C1 segment of cervical spinal cord (tissue), 14 donors: ENCODE results near the gene CD274.
"Not testable (repeated sequence)": the region's sequence is repeated elsewhere in the genome, so short reads cannot be mapped to it uniquely, and the experiment has no call there.

Source experiments
- DNase-seq, 14 donors: peaks; one replicate each; lab custom pipeline; 2025; lab: John Stamatoyannopoulos, UW

CD274 gene

DNA sequence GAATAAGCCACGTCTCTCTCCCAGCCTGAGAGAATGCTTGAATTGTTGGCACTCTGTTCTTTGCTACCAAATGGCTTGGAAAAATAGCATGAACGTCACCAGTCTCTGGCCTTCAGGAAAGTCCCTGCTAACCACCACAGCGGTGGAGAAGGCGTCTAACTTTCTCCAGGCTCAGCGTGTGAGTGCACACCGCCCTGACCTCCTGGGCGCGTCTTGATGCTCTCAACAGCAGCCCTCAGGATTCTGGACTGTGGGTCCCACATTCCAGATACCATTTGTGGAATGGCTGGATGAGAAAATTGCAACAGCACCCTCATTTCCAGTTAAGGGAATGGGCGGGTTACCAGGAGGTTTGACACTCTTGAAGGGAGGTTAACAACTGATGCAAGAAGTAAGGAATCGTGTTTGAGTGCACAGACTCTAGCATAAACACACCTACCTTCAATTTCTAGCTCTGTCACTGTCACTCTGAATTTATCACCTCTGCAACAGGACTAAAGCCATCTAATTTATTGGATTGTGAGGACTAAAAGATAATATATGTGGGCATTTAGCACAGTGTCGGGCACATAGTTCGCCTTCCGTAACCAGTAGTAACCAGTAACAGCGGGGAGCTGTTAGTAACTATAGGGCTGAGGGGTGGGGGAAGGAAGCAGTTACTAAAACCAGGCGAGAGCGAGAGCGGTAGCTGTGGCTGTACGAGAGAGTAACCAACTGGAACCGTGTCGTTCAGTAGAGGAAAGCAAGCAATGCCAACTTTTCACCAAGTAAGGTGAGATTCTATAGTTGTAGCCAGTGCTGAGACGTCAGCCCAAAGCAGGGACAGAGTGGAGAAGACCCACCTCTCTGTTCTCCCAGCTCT lies 11.8 kb upstream of the CD274 start:
- DNase-seq: peak in 2 of 14 donors; percentile 30 to 69

DNA sequence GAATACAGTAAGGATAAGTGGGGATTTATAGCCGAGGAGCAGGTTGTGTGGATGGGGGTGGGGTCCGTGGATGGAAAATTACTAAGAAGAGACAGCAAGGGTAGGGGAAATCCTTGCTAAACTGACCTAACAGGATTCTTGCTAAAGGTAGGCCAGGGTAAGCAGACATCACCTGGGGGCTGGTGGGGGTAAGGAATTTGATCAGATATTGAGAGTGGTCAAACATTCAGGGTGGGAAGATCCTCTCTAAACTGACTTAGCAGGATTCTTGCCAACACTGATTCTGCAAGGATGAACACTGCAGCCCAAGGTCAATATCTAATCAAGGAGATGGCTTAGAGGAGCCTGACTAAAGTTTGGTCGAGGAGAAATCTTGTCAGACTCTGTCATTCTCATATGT lies 9.9 kb upstream of the CD274 start:
- DNase-seq: no peak

DNA sequence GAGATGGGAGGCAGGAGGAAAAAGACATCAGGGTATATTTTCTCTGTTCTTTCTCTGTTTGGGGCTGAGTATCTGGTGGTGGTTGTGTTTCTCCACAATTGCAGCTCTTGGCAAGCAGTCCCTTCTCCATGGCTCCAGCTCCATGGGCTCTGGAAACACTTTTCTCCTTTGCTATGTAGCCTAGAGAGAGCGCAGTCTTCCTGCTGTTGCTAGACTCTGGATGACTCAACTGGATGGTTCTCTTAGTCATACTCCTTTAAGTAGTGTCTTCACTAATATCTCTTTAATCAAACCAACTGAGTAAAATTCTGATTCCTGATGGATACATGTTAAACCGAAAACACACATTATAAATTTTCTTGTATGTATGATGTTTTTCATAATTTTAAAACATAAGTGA lies 9.3 kb upstream of the CD274 start:
- no peak for DNase-seq

DNA sequence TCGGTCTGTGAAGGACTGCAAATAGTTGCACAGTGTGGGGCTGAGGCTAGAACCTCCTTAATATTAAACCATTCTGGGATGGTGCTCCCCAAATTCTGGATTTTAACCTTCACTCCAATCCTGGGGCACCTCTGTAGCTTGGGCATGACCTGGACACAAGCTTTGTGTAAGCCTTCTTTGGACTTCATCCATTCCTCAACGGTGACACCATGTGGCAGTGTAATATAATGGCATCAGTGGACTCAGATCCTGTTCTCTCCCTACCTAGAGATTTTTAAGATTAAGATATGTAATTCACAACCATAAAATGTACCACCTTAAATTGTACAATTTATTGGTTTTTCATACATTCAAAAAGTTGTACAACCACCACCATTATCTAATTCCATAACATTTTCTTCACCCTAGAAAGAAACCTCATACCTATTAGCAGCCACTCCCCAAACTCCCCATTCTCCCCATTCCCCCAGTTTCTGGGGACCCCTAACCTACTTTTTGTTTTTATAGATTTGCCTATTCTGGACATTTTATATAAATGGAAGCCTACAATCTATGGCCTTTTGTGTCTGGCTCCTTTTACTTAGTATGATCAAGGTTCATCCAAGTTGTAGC lies 7.8 kb upstream of the CD274 start:
- peak in 4 of 14 donors; percentile 8 to 24 (median 14) for DNase-seq

DNA sequence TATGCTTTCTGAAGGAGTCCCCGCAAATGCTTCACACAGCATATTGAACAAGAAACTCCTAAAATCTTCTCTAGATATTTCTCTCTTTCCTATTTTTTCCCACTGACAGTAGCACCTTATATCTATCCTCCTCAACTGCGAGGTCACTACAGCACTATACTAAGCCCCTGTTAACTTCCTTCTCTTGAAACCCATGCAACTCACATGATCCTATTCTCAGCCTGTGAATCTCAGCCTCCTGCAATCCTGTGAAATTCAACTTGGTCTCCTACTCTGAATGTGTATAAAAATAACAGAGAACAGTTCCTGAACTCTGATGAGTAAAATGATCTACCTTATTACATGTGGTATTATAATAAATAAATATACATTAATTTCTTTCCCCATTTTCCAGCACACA lies 6.5 kb upstream of the CD274 start:
- DNase-seq: no peak

DNA sequence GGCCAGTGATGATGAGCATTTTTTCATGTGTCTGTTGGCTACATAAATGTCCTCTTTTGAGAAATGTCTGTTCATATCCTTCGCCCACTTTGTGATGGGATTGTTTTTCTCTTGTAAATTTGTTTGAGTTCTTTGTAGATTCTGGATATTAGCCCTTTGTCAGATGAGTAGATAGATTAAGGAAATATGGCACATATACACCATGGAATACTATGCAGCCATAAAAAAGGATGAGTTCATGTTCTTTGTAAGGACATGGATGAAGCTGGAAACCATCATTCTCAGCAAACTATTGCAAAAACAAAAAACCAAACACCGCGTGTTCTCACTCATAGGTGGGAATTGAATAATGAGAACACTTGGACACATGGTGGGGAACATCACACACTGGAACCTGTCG lies 5.2 kb upstream of the CD274 start:
- not testable (repeated sequence) for DNase-seq

DNA sequence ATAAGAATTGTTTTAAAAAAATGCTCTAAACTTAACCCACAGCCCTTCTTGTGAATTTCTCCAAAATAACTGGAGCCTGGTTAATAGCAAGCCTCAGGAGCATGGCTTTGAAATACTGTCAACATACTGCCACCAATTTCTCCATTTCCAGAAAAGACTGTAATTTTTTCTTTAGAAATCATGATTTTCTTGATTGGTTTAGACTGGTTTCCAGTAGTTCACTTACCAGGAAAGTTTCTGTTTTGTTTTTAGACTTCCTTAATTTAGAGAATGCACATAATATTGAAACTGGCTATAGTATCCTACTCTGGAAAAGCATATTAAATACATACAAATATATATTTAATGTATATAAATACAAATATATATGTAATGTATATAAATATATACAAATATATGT lies 4.5 kb upstream of the CD274 start:
- DNase-seq: no peak

DNA sequence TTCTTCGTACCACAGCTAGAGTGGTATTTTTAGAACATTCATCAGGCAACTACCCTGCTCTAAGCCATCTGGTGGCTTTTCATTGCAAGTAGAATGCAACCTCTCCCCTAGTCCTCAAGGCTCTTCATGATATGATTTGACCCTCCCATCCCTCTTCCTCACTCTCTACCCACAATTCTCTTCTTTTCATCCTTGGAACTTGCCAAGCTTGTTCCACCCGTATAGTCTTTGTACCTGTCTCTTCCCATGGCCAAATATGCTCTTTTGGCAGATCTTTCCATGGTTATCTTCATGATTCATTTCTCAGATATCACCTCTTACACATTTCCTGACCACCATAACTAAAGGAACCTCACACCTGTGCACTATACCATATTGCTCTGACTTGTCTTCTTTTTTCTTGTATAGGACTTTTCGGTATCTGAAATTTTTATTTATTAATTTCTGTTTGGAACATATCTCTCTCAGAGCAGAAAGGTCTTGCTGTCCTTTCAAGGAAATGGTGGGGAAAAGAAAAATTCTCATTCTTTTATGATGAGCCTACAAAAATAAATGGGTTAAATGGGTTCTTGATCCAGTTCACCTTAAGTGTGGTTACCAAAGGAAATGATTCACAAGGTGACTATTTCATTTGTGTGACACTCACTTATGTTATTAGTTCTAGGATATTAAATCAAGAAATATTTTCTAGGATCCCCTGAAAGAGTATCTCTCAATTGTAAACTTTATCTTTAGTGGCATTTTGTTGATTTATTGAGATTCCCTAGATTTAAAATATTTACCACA lies 3.7 kb upstream of the CD274 start:
- no peak for DNase-seq

DNA sequence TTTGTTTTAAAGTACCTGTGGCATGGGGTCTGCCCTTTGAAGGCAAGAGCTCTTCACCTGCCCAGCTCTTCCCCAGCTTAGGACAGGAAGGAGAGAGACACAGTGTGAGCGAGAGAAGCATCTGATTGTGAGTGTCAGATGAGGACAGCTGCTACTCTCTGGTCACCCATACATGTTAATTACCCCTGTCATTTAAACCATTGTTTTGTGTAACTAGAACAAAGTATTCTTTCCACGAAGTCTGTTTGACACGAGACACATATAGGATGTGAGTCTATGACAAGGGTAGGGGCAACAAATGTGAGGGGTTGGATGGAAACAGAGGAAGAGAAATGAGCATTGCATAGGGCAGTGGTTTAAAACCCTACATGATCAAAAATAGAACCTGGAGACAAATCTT lies 3.0 kb upstream of the CD274 start:
- no peak for DNase-seq

DNA sequence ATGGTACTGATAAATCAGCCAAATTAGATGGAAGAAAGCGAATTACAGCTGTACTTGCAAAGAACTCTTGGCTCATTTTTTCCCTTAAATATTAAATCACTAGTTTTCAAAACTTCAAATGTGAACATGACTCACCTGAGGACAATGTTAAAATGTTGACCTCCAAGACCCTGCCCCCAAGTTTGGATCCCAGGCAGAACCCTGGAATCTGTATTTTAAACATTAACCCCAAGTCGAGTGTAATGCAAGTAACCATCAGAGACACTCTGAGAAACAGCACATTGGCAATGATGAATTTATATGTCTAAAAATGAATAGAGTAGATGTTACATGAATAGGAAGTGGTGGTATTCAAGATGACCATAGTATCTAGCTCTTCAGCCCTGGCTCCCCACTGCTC lies 2.3 kb upstream of the CD274 start:
- DNase-seq: no peak

DNA sequence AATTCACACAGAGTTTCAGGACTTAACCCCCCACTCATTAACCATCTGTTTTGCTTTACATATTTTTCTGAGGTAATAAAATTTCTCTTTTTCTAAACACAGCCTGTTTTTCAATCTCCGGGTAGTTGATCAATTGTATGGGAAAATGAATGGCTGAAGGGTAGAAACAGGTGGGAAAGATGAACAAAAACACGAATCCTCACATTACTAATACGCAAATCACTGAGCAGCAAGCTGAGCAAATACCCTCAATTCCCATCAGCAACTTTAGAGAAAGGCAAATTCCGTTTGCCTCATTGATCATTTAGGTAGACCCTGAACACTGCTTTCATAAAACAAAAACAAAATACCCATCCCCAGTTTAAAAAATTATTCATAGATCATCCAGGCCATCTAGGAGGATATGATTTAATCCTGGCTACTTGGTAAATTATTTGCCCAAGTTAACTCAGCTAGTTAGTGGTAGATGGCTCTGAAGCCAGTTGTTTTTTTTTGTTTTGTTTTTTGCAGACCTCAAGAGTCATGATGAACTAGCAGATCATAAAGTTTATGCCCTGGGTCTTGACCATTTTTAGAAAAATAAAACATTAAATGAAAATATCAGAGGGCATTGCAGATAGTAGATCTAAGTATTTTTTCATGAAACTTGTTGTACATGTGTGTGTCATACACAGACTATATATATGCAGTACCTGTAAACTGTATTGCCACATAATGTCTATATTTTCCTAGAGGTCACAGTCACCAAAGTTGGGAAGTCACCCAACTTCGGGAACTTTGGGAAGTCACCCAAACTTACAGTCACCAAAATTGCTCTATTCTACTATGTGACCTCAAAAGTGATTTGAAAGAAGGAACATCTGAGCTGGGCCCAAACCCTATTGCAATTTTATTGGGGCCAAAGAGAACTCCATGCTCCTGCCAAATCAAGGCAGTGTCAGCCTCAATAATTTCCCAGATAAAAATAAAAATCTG lies 1.6 kb upstream of the CD274 start:
- DNase-seq: no peak

DNA sequence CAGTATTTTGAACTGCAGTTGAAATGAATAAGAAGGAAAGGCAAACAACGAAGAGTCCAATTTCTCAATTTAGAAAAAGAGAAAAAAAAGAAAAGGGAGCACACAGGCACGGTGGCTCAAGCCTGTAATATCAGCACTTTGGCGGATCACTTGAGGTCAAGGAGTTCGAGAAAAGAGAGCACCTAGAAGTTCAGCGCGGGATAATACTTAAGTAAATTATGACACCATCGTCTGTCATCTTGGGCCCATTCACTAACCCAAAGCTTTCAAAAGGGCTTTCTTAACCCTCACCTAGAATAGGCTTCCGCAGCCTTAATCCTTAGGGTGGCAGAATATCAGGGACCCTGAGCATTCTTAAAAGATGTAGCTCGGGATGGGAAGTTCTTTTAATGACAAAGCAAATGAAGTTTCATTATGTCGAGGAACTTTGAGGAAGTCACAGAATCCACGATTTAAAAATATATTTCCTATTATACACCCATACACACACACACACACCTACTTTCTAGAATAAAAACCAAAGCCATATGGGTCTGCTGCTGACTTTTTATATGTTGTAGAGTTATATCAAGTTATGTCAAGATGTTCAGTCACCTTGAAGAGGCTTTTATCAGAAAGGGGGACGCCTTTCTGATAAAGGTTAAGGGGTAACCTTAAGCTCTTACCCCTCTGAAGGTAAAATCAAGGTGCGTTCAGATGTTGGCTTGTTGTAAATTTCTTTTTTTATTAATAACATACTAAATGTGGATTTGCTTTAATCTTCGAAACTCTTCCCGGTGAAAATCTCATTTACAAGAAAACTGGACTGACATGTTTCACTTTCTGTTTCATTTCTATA lies 602 bp upstream of the CD274 start:
- DNase-seq: peak in 1 of 14 donors; percentile 9

DNA sequence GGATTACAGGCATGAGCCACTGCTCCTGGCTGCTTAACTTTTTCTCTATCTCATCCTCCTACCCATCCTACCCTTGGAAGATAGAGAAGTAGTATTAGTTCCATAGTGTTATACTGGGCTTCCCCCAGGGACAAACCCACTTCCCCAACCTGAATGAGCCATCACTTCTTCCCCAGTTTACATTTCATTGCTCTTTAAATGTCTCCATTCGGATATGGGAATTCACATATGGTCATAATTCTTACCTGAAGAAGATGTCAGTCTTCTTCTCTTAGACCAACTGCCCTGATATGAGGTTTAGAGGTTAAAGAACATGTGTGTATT lies 1.9 kb downstream of the CD274 start:
- no peak for DNase-seq

DNA sequence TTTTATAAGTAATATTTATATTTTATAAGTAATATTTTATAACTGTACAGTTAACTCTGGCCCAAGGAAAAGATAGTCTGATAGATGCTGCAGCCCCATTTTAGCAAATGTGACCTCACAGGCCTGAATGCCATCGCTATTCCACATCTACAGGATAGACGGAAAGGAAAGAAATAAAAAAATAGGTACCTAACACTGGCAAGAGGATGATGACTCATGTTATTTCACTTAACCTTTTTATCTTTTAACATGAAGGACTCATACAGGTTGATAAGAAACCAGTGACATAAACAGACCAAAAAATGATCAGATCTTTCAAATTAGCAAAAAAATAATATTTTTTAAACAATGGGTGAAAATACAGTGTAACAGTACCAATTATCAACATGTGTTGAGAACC lies 2.7 kb downstream of the CD274 start:
- peak in 1 of 14 donors; percentile 8 for DNase-seq

DNA sequence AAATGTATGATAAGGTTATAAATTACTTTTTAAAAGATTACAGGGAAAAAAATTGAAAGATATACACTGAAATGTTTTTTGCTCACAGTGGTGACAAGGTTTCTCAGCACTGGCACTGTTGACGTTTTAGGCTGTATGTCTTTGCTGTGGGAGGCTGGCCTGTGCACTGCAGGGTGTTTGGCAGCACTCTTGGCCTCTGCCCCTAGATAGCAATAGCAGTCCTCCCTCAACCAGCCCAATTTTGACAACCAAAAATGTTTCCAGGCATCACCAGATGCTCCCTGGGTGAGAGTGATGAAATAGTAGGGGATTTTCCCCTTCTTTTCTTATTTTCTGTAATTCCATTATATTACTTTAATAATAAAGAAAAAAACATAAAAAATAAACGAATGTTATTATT lies 3.3 kb downstream of the CD274 start:
- DNase-seq: peak in 1 of 14 donors; percentile 58

DNA sequence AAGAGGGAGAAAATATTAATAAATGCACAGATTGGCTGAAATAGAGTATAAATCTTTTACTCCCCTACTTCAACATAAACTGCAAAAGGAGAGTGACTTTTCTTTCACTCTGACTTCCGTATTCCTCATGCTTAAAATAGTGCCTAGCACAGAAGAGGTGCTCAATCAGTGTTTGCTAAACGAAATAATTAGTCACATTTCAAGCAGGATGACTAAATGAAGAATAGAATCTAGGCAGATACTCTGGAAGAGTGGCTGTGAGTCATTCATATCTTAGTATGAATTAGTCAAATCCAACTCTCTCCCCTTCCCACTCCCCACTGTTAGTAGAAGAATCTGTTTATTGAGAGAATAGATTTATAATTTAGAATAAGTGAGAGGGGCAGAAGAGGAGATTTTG lies 4.8 kb downstream of the CD274 start:
- no peak for DNase-seq

DNA sequence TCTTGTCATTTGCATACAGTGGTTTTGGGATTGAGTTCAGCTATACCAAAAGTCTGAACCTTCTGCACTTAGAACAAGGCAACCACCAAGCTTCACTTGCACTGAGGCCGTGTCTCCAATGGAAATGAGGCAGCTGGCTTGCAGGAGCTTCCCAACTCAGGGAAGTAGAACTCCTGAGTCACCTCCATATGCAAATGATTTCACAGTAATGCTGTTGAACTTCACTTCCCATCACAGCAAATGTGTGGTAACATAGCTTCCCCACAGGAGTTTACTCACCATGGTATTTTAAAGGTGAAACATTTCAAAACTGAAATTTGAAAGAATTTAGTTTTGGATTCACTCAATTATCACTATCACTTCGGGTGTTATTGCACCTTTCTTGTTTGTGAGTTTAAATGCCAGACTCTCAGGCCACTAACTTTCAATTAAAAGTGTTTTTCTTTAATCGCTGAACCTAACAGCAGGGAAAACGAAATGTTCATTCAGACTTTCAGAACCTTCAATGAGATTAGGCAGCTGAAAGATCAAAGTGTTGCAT lies 9.0 kb downstream of the CD274 start:
- no peak for DNase-seq

DNA sequence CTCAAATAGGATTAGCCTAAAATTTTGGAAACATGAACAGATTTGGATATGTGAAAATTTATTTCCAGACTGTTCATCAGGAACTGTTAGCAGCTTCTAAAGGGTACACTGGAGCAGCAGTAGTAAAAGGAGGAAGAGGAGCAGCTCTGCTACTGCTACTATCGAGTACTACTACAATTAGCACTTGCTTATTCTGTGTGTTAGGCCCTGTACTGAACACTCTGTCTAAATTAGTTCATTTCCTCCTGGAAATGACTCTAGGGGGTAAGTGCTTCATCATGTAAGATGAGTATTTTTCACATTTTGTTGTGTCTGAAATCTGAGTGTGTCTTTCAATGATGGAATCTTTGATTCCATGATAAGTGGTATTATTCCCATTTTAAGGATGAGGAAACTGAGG lies 9.8 kb downstream of the CD274 start:
- DNase-seq: no peak

DNA sequence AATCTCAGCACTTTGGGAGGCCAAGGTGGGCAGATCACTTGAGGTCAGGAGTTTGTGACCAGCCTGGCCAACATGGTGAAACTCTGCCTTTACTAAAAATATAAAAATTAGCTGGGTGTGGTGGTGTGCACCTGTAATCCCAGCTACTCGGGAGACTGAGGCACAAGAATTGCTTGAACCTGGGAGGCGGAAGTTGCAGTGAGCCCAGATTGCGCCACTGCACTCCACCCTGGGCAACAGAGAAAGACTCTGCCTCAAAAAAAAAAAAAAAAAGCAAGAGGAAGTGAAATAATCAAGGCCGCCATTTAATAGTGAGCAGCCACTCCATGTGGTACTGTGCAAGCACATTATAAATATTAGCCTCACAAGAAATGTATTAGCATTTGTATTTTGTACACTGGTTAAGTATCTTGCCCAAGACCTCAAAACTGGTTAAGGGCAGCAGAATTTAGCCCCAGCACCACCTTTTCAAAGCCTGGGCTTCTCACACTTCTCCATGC lies 14.5 kb downstream of the CD274 start:
- not testable (repeated sequence) for DNase-seq

DNA sequence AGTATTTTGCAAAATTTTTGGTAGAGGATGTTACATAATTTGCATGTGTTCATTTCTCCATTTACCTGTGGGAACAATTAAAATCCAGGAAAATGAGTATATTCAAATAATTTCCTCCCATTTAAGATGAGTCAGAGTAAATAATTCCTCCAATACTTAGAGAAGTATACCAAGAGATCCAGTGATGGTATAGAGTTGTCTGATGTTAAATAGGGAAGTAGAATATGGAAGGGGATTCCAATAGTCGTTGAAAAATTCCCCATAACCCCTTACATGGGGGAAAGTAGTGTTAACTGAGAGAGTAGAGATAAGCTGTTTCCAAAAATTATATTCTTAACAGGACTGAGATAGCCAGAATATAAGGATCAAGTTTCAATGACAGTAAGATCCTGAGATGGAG lies 15.7 kb downstream of the CD274 start:
- DNase-seq: no peak
